SK-N-SH (cell line): ENCODE data around the gene YTHDC2. TPM values are rescaled to one million over a fixed set of nuclear protein-coding genes. Genes with fewer than 3 reads are reported as not detected.

ENCODE experiments used
- CTCF ChIA-PET: fragments of 300-600, 350-600 bp; formaldehyde crosslinking; extraction: SDS; loops from one replicate; lab custom pipeline; 2021; lab: Yijun Ruan, JAX
- POLR2A ChIA-PET: fragments of 350-600 bp; sonication (Branson Sonifier 250); formaldehyde crosslinking; extraction: SDS; loops from one replicate; lab custom pipeline; 2020; ENCODE audit warnings: antibody characterized with exemption, inconsistent platforms; lab: Yijun Ruan, JAX
- DNase-seq: peaks from one replicate; pipeline ENCODE4 v3.0.0; 2012
- H2AFZ ChIP-seq: fragments of 200-600 bp; sonication (generic); 2 replicates; pipeline ENCODE4 v1.8.1; 2016; ENCODE audit warnings: antibody characterized with exemption, mild to moderate bottlenecking, low read depth
- H3F3A ChIP-seq: fragments of 200-600 bp; sonication (generic); replicated peaks from 2 replicates; pipeline ENCODE3; 2016; ENCODE audit warnings: antibody characterized with exemption, mild to moderate bottlenecking; ENCODE audit not compliant: insufficient read depth
- H3K27ac ChIP-seq, 2 experiments: fragments of 200-500 bp in 1 of 2; fragments of 200-600 bp in 1 of 2; sonication (Bioruptor generic) in 1 of 2; sonication (generic), shearing (Covaris generic) in 1 of 2; 2 replicates each; pipeline versions ENCODE4 v1.5.1 to v1.6.1; 2014 to 2016; ENCODE audit warnings: low read depth in 2 of 2, inconsistent platforms in 1 of 2, low read length in 1 of 2, mild to moderate bottlenecking in 1 of 2, mixed read lengths in 1 of 2
- H3K27me3 ChIP-seq: fragments of 200-600 bp; sonication (generic), shearing (Covaris generic); 2 replicates; pipeline ENCODE4 v1.6.1; 2016; ENCODE audit warnings: mixed run types; ENCODE audit not compliant: insufficient read depth
- H3K36me3 ChIP-seq, 2 experiments: fragments of 200-500 bp in 1 of 2; fragments of 200-600 bp in 1 of 2; sonication (Bioruptor generic) in 1 of 2; sonication (generic) in 1 of 2; replicated peaks in 1 of 2; 2 replicates each; pipeline versions ENCODE3 to v1.5.1; 2014 to 2016; ENCODE audit warnings: low read length in 1 of 2, mild to moderate bottlenecking in 1 of 2; ENCODE audit not compliant: insufficient read depth in 2 of 2, control insufficient read depth in 1 of 2
- H3K4me1 ChIP-seq, 2 experiments: fragments of 200-500 bp in 1 of 2; fragments of 200-600 bp in 1 of 2; sonication (Bioruptor generic) in 1 of 2; sonication (generic), shearing (Covaris generic) in 1 of 2; 2 replicates each; pipeline versions ENCODE4 v1.5.1 to v1.6.1; 2014 to 2016; ENCODE audit warnings: low read depth in 1 of 2, low read length in 1 of 2, mixed run types in 1 of 2; ENCODE audit not compliant: insufficient read depth in 2 of 2, control insufficient read depth in 1 of 2
- H3K4me2 ChIP-seq: fragments of 200-600 bp; sonication (generic), shearing (Covaris generic); 2 replicates; pipeline ENCODE4 v1.6.1; 2017; ENCODE audit warnings: mixed run types
- H3K4me3 ChIP-seq, 2 experiments: fragments of 200-500 bp in 1 of 2; fragments of 200-600 bp in 1 of 2; sonication (Bioruptor generic) in 1 of 2; sonication (generic), shearing (Covaris generic) in 1 of 2; 2 replicates each; pipeline versions ENCODE4 v1.5.1 to v1.8.1; 2014 to 2016; ENCODE audit warnings: low read depth in 2 of 2, inconsistent platforms in 1 of 2, low read length in 1 of 2, mild to moderate bottlenecking in 1 of 2, mixed read lengths in 1 of 2, moderate library complexity in 1 of 2
- H3K79me2 ChIP-seq: fragments of 200-600 bp; sonication (generic); 2 replicates; pipeline ENCODE4 v1.8.1; 2017; ENCODE audit warnings: mild to moderate bottlenecking; ENCODE audit not compliant: insufficient read depth
- H3K9ac ChIP-seq: fragments of 200-600 bp; sonication (generic); 2 replicates; pipeline ENCODE4 v1.6.1; 2017; ENCODE audit warnings: mixed run types
- H3K9me2 ChIP-seq: fragments of 200-600 bp; sonication (generic); 2 replicates; pipeline ENCODE4 v1.6.1; 2017; ENCODE audit warnings: mixed run types
- H3K9me3 ChIP-seq: fragments of 200-600 bp; sonication (generic); 2 replicates; pipeline ENCODE4 v1.6.1; 2017; ENCODE audit warnings: mixed run types, mild to moderate bottlenecking, moderate library complexity
- H4K20me1 ChIP-seq: fragments of 200-600 bp; sonication (generic); 2 replicates; pipeline ENCODE4 v1.6.1; 2017; ENCODE audit warnings: mild to moderate bottlenecking, mixed run types; ENCODE audit not compliant: insufficient read depth
- CHD2 ChIP-seq: fragments of 150-350 bp; IDR thresholded peaks from 2 replicates; pipeline ENCODE4 v1.6.1; 2018; ENCODE audit warnings: low read length; ENCODE audit not compliant: partially characterized antibody
- ELF1 ChIP-seq: IDR thresholded peaks from 2 replicates; pipeline ENCODE4 v1.4.0; 2012
- EP300 ChIP-seq, 2 experiments: IDR thresholded peaks; 2 replicates each; pipeline versions ENCODE4 v1.4.0 to v1.6.1; 2012; ENCODE audit warnings: borderline replicate concordance in 1 of 2, low read depth in 1 of 2, low read length in 1 of 2
- FOSL2 ChIP-seq: IDR thresholded peaks from 2 replicates; pipeline ENCODE4 v1.4.0; 2012; ENCODE audit warnings: low read depth, mild to moderate bottlenecking, moderate library complexity, borderline replicate concordance
- FOXJ3 ChIP-seq: sonication (generic); formaldehyde crosslinking; IDR thresholded peaks from 2 replicates; pipeline ENCODE4 v1.5.1; 2020; ENCODE audit warnings: mild to moderate bottlenecking, missing genetic modification reagents
- GABPA ChIP-seq: IDR thresholded peaks from 2 replicates; pipeline ENCODE4 v1.4.0; 2012; ENCODE audit warnings: low read depth, mild to moderate bottlenecking
- GATA2 ChIP-seq: sonication (generic); formaldehyde crosslinking; IDR thresholded peaks from 2 replicates; pipeline ENCODE4 v1.5.0; 2020; ENCODE audit warnings: mild to moderate bottlenecking, missing genetic modification reagents
- IRF3 ChIP-seq: fragments of 150-350 bp; IDR thresholded peaks from 2 replicates; pipeline ENCODE4 v1.6.1; 2016; ENCODE audit warnings: mild to moderate bottlenecking, low read depth, low read length
- JUND ChIP-seq: IDR thresholded peaks from 2 replicates; pipeline ENCODE4 v1.4.0; 2012
- MEF2A ChIP-seq: IDR thresholded peaks from 2 replicates; pipeline ENCODE4 v1.4.0; 2012; ENCODE audit warnings: low read depth, borderline replicate concordance
- MXI1 ChIP-seq: IDR thresholded peaks from 2 replicates; pipeline ENCODE4 v1.6.1; 2012; ENCODE audit warnings: mild to moderate bottlenecking, low read depth, low read length, improper control_type of control experiment
- NFIC ChIP-seq: IDR thresholded peaks from 2 replicates; pipeline ENCODE4 v1.4.0; 2012; ENCODE audit warnings: borderline replicate concordance
- RAD21 ChIP-seq: IDR thresholded peaks from 2 replicates; pipeline ENCODE4 v1.6.1; 2012; ENCODE audit warnings: mild to moderate bottlenecking, low read length
- RCOR1 ChIP-seq: fragments of 150-350 bp; IDR thresholded peaks from 2 replicates; pipeline ENCODE4 v1.6.1; 2017; ENCODE audit warnings: antibody characterized with exemption, low read length
- REST ChIP-seq: IDR thresholded peaks from 2 replicates; pipeline ENCODE4 v1.6.1; 2012; ENCODE audit warnings: mild to moderate bottlenecking, low read depth, low read length, moderate library complexity
- RFX5 ChIP-seq: IDR thresholded peaks from 2 replicates; pipeline ENCODE4 v1.6.1; 2012; ENCODE audit warnings: mild to moderate bottlenecking, improper control_type of control experiment, low read length
- RXRA ChIP-seq: IDR thresholded peaks from 2 replicates; pipeline ENCODE4 v1.4.0; 2012; ENCODE audit warnings: low read depth, mild to moderate bottlenecking, borderline replicate concordance
- SMC3 ChIP-seq: IDR thresholded peaks from 2 replicates; pipeline ENCODE4 v1.6.1; 2012; ENCODE audit warnings: low read depth, low read length, improper control_type of control experiment
- USF1 ChIP-seq: IDR thresholded peaks from 2 replicates; pipeline ENCODE4 v1.4.0; 2012; ENCODE audit warnings: low read depth, borderline replicate concordance
- WGBS: methylation state at CpG from one replicate; pipeline ENCODE4 v1.1.6; 2017; ENCODE audit warnings: low lambda C conversion rate; 5-methylcytosine and 5-hydroxymethylcytosine counted together
- polyA plus RNA-seq, 3 experiments: library from polyadenylated mRNA; depleted of rRNA; stranded (reverse); fragments of >200 nt; gene quantifications; 2 replicates each; pipeline ENCODE4 v1.2.3, GENCODE V29; 2012
- TF ChIP-seq, protein P1 (sequence below): IDR thresholded peaks from 2 replicates; pipeline ENCODE4 v1.4.0; 2012; ENCODE audit warnings: low read depth
- TF ChIP-seq, protein P2 (sequence below): fragments of 200-600 bp; sonication (generic); IDR thresholded peaks from 2 replicates; pipeline ENCODE4 v1.6.1; 2017; ENCODE audit warnings: antibody characterized with exemption, mild to moderate bottlenecking, moderate library complexity

Gene YTHDC2
- polyA plus RNA-seq, 1 of the 3 experiments (the other 2 are of a cell fraction): 3.5 TPM

DNA sequence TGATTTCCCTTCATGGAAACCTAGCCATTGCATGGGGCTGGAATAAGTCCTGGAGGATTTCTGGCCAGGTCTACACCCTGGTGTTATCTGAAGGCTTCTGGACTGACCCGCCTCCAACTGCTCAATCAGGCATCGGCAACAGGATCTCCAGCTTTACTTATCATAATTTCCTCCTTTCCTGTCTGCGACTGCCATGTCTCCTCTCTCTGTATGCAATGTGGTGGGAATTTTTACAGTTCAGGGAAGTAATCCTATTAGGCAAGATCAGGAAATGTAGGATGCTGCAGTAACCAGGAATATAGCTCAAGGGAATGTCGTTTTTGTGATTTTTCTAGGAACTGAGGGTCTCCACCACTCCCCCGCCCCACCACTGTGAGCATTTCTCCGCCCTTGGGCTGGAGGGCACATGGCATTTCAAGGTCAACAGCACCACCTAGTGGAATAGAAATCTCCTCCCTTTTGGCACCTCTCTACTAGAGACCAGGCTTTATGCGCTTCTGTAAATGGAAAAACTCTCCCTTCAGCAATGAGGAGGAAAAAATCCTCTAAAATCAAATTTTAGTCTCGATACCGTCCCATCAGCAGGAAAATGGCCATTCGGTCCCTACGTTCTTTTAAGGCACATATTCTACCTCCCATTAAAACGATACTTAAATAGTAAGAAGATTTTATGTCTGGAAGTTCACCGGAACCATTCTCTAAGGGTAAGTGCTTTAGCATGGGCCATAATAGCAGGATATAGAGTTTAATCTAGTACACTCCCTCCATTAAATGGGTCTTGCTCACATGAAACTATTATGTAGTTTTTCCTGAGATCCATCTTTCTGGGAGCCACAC is 93.0 kb downstream of the YTHDC2 start:
- H3K79me2 ChIP-seq: no peaks in the 10 kb centered on the region
- WGBS: 27% methylated on average over 13 of the region's 13 CpGs
- DNase-seq: peak; percentile 66
- CTCF ChIA-PET: interaction anchor here (0.5 to 5.0 kb wide), 48 partner anchors 9 to 1059 kb away, joined by 3 to 25 read pairs (median 4); no protein-coding TSS in a partner anchor
- peak overlapping the region in 1 of 2 experiments; percentile 47; a peak in 1 of 4 replicates for H3K27ac ChIP-seq
- no peaks in the 10 kb centered on the region for H3K36me3 ChIP-seq
- H3K4me3 ChIP-seq: peak overlapping the region; percentile 22 to 46; a peak in 2 of 4 replicates
- H3K9me2 ChIP-seq: no peaks in the 10 kb centered on the region
- peak overlapping the region; percentile 65; the same call in 1 of the 2 replicates for H3K4me2 ChIP-seq
- peaks cover 0 to 5% of the 10 kb centered on the region in 2 experiments; a peak in 1 of 4 replicates for H3K4me1 ChIP-seq
- H3K9me3 ChIP-seq: no peaks in the 10 kb centered on the region
- H2AFZ ChIP-seq: 0 out of 2 replicates have a peak overlapping the region, but pooled peaks have one; percentile 9
- POLR2A ChIA-PET: no interaction called here
- no peak overlapping the region for H3K9ac ChIP-seq
- H4K20me1 ChIP-seq: no peaks in the 10 kb centered on the region
- no peaks in the 10 kb centered on the region for H3K27me3 ChIP-seq
- TF ChIP-seq RXRA (no peak), IRF3 (no peak), CHD2 (no peak), JUND (no peak), EP300 (IDR thresholded peaks at IDR 0.05; ENCODE audit: borderline replicate concordance in 1 of 2, low read depth in 1 of 2, low read length in 1 of 2) (no peak), GABPA (no peak), SMC3 (peak; percentile 66), ELF1 (no peak), RCOR1 (no peak), MXI1 (no peak), REST (no peak), NFIC (no peak), RAD21 (peak; percentile 90), USF1 (no peak), RFX5 (no peak), FOSL2 (no peak), MEF2A (no peak), FOXJ3 (CRISPR knock-in tag) (no peak), GATA2 (CRISPR knock-in tag) (no peak)
- TF ChIP-seq, protein P1, sequence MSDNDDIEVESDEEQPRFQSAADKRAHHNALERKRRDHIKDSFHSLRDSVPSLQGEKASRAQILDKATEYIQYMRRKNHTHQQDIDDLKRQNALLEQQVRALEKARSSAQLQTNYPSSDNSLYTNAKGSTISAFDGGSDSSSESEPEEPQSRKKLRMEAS: no peak
- TF ChIP-seq, protein P2, sequence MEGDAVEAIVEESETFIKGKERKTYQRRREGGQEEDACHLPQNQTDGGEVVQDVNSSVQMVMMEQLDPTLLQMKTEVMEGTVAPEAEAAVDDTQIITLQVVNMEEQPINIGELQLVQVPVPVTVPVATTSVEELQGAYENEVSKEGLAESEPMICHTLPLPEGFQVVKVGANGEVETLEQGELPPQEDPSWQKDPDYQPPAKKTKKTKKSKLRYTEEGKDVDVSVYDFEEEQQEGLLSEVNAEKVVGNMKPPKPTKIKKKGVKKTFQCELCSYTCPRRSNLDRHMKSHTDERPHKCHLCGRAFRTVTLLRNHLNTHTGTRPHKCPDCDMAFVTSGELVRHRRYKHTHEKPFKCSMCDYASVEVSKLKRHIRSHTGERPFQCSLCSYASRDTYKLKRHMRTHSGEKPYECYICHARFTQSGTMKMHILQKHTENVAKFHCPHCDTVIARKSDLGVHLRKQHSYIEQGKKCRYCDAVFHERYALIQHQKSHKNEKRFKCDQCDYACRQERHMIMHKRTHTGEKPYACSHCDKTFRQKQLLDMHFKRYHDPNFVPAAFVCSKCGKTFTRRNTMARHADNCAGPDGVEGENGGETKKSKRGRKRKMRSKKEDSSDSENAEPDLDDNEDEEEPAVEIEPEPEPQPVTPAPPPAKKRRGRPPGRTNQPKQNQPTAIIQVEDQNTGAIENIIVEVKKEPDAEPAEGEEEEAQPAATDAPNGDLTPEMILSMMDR: peak; percentile 78
- H3F3A ChIP-seq: no peaks in the 10 kb centered on the region
